ENCODE data around the gene KRT3.
"Not testable (repeated sequence)": the region's sequence is repeated elsewhere in the genome, so short reads cannot be mapped to it uniquely, and the experiment has no call there.

The KRT3 gene

GRCh38 chr12:52756281-52756960 is 39.5 kb downstream of the KRT3 start:
- no peak for DNase-seq

GRCh38 chr12:52755533-52755932 is 40.4 kb downstream of the KRT3 start:
- no peak for DNase-seq

- DNase-seq: no peak
These were observed 41.8 kb downstream of the KRT3 start for GRCh38 chr12:52754135-52754534.

- no peak for DNase-seq
These were observed 42.6 kb downstream of the KRT3 start for GRCh38 chr12:52753283-52753682.

- no peak for DNase-seq
These were observed 43.4 kb downstream of the KRT3 start for GRCh38 chr12:52752516-52752915.

GRCh38 chr12:52751795-52752194 is 44.1 kb downstream of the KRT3 start:
- no peak for DNase-seq

- DNase-seq: not testable (repeated sequence)
These were observed 45.4 kb downstream of the KRT3 start for GRCh38 chr12:52750532-52750931.

- DNase-seq: no peak
These were observed 46.1 kb downstream of the KRT3 start for GRCh38 chr12:52749827-52750226.

- no peak for DNase-seq
These were observed 47.3 kb downstream of the KRT3 start for GRCh38 chr12:52748578-52748977.

- no peak for DNase-seq
These were observed 50.4 kb downstream of the KRT3 start for GRCh38 chr12:52745554-52745953.

- no peak for DNase-seq
These were observed 51.3 kb downstream of the KRT3 start for GRCh38 chr12:52744493-52745156.

GRCh38 chr12:52742822-52743457 is 53.0 kb downstream of the KRT3 start:
- no peak for DNase-seq

GRCh38 chr12:52742196-52742580 is 53.7 kb downstream of the KRT3 start:
- no peak for DNase-seq

GRCh38 chr12:52741375-52742195 is 54.3 kb downstream of the KRT3 start:
- no peak for DNase-seq

GRCh38 chr12:52740584-52740983 is 55.3 kb downstream of the KRT3 start:
- no peak for DNase-seq

- DNase-seq: no peak
These were observed 56.0 kb downstream of the KRT3 start for GRCh38 chr12:52739963-52740362.
